VCaP (cell line): ENCODE data around the gene TRAPPC6A.

Experiments
- H3K27ac ChIP-seq: fragments of 450-650 bp; 2 replicates; pipeline ENCODE4 v1.5.1; 2017
- TF ChIP-seq, protein P1 (sequence below): fragments of 450-650 bp; conservative IDR thresholded peaks from 2 replicates; pipeline ENCODE4 v1.5.1; 2017; ENCODE audit warnings: mild to moderate bottlenecking, moderate library complexity

Gene TRAPPC6A

DNA sequence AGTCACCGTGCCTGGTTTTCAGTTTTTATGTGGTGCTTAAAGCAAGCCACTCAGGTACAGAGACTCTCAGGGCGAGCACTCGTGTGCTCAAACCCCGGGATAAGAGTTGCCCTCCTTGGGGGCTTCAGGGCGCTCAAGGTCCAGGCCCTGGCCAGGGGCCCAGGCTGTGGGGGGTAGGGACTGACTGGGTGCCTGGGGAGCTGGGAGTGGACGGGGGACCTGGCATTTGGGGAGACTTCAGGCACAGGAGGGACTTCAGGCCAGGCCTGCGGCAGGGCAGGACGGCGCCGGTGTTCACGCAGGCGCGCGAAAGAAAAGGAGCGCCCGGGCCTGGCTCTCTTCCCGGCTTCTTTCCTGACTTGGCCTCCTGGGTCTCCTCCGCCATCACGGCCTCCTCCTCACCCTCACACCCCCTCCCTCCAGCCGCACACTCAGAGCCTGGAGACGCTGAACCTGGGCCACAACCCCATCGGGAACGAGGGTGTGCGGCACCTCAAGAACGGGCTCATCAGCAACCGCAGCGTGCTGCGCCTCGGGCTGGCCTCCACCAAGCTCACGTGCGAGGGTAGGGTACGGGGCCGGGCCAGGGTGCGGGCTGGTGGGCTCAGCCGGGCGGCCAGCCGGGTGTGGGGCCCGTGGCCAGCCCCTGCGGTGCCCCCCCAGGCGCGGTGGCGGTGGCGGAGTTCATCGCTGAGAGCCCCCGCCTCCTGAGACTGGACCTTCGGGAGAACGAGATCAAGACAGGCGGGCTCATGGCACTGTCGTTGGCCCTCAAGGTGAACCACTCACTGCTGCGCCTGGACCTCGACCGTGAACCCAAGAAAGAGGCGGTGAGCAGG lies 33.4 kb downstream of the TRAPPC6A start:
- TF ChIP-seq, protein P1, sequence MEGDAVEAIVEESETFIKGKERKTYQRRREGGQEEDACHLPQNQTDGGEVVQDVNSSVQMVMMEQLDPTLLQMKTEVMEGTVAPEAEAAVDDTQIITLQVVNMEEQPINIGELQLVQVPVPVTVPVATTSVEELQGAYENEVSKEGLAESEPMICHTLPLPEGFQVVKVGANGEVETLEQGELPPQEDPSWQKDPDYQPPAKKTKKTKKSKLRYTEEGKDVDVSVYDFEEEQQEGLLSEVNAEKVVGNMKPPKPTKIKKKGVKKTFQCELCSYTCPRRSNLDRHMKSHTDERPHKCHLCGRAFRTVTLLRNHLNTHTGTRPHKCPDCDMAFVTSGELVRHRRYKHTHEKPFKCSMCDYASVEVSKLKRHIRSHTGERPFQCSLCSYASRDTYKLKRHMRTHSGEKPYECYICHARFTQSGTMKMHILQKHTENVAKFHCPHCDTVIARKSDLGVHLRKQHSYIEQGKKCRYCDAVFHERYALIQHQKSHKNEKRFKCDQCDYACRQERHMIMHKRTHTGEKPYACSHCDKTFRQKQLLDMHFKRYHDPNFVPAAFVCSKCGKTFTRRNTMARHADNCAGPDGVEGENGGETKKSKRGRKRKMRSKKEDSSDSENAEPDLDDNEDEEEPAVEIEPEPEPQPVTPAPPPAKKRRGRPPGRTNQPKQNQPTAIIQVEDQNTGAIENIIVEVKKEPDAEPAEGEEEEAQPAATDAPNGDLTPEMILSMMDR = no peak

DNA sequence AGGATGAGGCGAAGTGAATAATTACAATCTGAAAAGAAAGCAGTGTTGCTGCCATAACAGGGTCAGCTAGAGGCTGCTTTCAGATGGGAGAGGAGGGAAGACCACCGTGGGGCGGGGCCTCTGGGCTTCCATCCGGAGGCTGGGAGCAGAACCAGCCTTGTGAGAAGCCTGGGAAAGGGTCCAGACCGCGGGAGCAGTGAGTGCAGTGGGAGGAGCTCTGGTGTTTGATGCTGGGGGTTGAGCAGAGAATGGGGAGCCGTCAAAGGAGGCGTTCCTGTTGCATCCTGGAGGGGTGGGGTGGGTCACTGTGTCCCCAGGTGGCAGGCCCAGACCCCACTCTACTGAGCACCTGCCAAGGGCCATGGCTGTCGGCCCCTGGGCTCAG lies 35.3 kb downstream of the TRAPPC6A start:
- no peak overlapping the region for H3K27ac ChIP-seq
- TF ChIP-seq, protein P1 = no peak

More for the DNA sequence above, 33.4 kb downstream of the TRAPPC6A start:
- no peak overlapping the region for H3K27ac ChIP-seq

DNA sequence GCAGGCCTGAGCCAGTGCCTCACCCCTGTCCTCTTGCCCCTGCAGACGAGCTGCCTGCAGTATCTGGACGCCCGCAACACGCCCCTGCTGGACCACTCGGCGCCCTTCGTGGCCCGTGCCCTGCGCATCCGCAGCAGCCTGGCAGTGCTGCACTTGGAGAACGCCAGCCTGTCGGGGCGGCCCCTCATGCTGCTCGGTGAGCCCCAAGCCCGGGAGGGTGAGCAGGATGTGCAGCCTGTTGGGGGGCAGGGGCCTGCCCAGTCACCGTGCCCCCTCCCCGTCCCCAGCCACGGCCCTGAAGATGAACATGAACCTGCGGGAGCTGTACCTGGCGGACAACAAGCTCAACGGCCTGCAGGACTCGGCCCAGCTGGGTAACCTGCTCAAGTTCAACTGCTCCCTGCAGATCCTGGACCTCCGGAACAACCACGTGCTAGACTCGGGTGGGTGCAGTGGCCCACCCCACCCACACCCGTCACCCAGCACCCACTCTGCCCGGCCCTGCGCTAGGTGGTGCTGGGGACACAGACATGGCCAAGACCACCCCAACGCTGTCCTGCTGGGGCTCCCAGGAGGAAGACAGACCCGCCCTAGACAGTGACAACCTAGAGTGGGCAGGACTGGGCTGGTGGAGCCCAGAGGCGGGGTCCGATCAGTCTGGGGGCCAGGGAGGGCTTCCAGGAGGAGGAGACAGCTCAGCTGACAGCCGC lies 35.9 kb downstream of the TRAPPC6A start:
- no peak overlapping the region for H3K27ac ChIP-seq
- TF ChIP-seq, protein P1 = no peak

DNA sequence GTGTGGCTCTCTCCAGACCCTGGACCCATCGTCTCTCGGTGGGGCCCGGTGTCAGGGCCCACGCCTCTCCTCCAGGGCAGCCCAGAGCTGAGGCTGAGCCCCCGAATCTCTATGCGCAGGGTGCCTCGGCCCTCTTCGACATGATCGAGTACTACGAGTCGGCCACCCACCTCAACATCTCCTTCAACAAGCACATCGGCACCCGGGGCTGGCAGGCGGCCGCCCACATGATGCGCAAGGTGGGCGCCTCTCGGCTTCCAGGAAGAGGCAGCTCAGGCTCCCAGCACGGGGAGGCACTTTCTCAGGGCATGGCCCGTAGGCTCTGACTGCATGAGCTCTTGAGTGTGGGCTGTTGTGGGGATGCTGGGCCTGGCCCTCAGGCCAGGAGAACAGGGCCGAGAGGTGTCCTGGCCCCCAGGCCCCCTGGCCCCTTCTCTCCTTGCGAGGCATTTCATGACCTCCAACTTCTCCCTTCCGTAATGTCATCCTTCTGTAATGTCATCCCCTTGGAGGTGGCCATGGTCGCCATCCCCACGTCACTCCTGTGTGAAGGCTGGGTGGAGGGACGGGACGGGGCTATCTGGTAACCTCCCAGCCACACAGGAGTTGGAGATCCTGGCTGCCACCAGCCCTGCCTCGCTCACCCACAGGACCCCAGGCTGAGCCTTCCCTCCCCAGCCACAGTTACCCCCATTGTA lies 36.7 kb downstream of the TRAPPC6A start:
- TF ChIP-seq, protein P1 = no peak
- no peak overlapping the region for H3K27ac ChIP-seq

DNA sequence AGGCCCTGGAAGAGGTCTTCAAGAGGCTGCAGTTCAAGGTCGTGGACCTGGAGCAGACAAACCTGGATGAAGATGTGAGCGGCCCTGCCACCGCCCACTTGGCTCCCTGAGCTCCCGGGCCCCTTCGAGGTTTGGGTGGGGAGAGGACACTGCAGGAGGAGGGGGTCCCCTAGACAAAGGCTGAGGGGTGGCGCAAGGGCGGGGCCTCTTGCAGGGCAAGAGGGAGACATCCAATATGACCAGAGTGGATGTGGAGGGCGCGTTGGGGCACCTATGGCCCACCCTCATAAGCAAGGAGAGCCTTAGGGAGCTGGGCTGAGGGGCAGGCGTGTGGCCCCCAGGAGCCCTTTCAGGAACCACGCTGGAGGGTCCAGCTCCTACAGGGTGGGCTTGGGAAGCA lies 37.5 kb downstream of the TRAPPC6A start:
- no peak overlapping the region for H3K27ac ChIP-seq
- TF ChIP-seq, protein P1 = no peak

DNA sequence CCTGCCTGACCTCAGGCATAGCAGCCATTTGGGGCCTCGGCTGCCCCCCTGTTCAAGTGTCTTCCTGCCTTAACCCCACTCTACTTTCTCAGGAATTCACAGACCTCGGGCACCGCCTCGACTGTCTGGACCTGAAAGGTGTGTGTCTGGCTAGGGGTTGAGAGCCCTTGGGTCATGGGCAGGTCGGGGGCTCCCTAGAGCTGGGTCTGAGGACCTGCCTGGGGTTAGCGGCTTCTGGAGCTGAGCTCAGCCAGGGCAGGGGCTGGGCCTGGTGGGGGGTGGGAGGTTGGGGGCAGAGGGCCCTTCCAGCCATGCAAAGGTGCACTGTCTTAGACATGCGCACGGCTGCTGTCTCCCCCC lies 37.9 kb downstream of the TRAPPC6A start:
- TF ChIP-seq, protein P1 = no peak
- no peak overlapping the region for H3K27ac ChIP-seq
